Activated gamma-delta T cell (primary cell): ENCODE results near the gene FBXL3.
A peak's percentile ranks its signal among the peaks of the same experiment; 100 is the strongest.
"Not testable (repeated sequence)": the region's sequence is repeated elsewhere in the genome, so short reads cannot be mapped to it uniquely, and the experiment has no call there.

ENCODE experiments used
- DNase-seq: peaks from one replicate; lab custom pipeline; 2025; lab: John Stamatoyannopoulos, UW

Gene FBXL3

GRCh38 chr13:77026255-77026860 is 601 bp downstream of the FBXL3 start:
- peak; percentile 56 for DNase-seq

DNA sequence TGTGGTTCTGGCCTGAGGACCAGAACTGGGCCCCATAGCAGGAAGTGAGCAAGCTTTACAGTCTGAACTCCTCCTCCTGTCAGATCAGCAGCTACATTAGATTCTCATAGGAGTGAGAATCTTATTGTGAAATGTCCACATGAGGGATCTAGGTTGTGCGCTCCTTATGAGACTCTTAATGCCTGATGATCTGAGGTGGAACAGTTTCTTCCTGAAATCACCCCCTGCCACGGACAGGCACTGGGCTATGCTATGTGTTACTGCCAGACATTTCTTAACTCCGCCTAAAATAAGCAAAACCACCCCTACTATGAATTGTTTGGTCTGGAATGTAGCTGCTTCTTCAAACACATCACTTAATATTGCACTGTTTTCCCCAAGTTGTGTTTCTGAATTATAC is 4.6 kb downstream of the FBXL3 start:
- DNase-seq = no peak

GRCh38 chr13:77019756-77020155 is 7.2 kb downstream of the FBXL3 start:
- DNase-seq = no peak

DNA sequence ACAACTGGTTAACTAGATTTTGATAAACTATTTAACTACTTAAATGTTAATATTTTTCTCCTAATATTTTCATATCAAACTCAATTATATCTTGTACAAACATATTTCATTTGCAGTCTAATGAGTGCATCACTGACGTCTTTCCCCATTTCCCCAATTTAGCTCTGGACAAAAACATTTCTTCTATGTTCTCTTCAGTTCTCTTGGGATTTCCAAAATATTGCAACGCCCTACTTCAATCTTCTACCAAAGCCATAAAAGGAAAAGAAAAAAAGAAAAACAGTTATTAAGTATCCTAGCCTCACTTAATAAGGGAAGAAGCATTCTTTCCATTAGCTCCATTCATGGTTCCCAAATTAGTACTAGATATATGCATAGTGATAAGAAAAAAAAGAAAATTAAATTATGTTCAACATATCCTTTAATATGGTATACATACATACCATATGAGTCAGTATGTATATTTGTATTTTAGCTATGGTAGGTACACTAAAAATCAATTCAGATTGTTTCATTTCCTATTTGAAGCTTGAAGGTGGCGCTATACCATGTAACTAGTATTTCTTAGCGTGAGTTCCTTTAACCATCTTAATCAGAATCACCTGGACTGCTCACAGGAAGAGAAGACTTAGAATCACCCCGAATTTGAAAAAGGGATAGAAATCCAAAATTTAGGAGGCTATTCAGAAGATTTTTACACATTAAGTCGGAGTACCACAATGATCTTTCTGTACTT is 9.9 kb downstream of the FBXL3 start:
- DNase-seq = no peak

DNA sequence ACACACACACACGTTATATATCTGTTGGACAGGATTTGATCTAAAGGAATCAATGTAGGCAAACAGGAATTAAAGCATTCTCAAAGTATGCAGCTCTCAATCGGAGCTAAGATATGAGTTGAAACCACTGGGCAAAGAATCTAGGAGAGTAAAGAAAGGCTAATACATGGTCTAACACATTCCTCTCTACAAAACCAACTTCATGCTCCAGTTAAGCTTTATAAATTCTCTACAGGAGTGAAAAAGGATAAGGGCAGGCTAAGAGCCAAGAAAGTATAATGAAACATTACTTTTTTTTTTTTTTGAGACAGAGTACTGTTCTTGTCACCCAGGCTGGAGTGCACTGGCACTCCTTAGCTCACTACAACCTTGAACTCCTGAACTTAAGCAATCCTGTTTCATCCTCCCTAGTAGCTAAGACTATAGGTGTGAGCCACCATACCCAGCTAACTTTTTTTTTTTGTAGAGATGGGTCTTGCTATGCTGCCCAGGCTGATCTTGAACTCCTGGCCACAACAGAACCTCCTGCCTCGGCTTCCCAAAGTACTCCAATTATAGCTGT is 10.6 kb downstream of the FBXL3 start:
- DNase-seq = no peak

DNA sequence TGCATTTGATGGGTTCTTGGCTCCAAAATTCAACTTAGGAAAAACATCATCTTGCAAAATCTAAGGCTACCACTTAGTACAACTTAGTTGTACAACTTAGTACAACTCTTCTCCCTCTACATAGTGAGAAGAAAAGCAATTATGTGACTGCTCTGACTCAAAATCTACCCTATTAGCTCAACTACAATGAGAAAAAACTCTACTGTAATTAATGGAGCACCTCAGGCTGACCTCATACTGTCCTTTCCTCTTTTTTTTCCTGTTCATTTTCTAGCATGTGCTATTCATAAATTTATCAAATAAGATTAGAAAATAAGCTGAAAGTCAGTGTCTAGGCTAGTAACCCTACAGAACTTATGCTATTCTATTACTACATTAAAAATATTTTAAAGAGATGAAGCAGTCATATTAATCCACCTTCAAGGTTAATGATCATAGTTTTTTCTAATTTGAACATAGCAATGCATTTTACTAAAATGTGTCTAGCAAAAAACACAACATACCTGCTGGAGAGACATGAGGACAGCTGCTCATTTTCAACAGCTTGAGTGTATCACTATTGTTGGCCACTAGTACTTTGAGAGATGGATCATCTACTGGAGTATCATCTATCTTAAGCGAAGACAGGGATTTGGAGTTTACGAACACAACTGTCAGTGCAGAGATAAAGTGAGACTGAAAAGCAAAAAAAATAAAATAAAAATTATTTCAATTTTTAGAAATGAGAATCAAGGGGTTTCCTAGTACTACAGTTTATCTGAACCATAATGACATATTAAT is 11.9 kb downstream of the FBXL3 start:
- DNase-seq = no peak

DNA sequence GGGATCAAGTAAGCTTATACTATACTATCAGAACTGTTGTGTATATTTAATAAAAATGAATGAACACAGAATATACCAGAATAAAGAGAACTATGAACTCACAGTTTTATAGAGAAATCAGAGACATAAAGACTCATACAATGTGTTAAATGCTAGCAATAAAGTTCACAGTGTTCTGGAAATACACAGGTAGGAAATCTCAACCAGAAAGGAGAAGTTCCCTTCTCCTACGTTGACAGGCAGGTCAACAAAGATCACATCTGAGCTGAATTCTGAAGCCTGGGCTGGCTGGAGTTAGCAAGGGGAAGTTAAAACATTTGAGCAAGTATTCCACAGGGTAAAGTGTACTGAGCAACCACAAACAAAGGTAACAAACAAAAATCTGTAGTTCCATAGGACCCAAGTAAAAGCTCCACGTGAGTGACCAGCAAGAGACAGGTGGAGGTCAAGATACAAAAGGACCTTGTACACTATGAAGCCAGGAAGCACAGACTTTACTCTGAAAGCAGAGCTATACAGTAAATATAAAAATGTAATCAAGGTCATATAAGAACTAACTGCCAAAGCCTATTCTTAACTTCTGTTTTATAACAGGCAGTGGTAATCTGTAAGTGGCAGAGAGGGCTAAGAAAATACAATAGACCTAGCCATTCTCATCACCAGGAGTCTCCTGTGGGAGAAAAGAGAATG is 13.0 kb downstream of the FBXL3 start:
- DNase-seq = no peak

DNA sequence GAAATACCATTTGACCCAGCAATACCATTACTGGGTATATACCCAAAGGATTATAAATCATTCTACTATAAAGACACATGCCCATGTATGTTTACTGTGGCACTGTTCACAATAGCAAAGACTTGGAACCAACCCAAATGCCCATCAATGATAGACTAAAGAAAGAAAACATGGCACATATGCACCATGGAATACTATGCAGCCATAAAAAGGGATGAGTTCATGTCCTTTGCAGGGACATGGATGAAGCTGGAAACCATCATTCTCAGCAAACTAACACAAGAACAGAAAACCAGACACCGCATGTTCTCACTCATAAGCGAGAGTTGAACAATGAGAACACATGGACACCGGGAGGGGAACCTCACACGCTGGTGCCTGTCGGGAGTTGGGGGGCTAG is 17.2 kb downstream of the FBXL3 start:
- not testable (repeated sequence) for DNase-seq

DNA sequence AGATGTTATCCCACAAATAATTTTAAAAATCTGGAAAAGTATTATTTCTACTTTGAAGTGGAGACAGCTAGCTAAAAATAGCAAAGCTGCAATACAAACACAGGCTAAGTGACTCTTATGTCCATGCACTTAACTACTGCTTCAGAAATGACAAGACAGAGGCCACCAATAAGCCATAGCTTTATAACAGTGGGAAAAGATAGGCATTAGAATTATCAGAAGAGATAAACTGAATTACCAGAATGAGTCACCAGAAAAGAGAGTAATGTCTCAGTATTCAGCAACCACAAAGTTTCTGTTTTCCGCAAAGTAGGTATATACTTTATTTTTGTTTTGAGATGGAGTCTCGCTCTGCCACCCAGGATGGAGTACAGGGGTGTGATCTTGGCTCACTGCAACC is 17.9 kb downstream of the FBXL3 start:
- DNase-seq = no peak

DNA sequence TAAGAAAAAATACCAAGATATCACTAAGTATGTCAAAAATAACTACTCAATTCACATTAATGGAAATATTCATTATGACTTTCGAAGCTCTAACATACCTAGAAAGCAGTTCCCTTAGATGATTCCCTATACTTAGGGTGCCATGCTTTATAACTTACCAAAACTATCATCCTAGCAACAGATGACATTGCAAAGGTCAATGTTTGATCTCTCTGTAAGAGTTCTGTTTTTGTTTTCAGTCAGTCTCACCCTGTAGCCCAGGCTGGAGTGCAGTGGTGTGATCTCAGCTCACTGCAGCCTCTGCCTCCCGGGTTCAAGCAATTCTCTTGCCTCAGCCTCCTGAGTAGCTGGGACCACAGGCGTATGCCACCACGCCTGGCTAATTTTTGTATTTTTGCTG is 18.6 kb downstream of the FBXL3 start:
- DNase-seq = not testable (repeated sequence)

DNA sequence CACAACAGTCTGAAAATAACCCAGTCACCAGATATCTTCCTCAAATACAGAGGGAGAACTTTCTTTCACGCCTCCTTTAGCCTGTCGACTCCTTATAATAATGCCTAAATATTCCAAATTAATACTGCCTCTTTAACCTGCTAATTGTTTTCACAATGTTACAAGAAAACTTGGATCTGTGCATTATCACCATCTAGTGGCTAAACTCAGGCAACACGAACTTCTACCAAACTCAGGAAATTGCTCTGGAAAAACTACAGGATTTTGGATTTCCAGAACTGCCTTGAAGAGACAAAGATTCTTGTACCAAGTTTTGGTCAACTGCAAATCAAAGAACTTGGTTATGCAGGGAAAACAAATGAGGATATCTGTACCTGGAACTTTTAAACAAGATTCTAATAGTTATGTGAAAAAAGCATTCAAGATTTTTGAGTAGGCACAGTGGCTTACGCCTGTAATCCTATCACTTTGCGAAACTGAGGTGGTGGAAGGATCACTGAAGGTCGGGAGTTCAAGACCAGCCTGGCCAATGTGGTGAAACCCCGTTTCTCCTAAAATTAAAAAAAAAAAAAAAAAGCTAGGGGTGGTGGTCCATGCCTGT is 24.3 kb downstream of the FBXL3 start:
- DNase-seq = no peak

DNA sequence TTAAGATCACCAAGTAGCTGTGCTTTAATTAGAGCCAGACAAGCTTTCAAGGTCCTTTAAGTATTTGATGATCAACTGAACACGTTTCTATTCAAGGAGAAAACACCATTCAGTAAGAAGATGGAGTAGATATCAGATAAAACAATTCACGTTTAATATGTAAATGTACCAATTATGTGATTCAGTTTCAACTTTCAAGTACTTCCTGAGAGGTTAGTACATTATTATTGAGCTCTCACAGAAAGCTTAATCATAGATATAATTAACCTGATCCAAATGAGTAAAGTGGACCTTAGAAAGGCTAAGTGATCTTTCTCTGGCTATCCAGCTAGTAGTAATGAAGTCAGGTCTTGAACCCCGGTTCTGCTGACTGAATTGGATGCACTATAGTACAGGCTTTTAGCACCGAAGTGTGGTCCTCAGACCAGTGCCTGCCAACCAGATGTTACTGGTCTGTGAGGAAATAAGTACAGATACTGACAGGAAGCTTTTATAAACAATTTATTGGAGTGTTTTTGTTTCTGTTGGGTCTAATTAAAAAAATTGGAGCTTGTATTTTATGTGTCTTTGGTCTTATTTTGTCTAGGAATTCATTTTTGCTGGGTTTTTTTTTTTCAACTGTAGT is 24.9 kb downstream of the FBXL3 start:
- DNase-seq = no peak

DNA sequence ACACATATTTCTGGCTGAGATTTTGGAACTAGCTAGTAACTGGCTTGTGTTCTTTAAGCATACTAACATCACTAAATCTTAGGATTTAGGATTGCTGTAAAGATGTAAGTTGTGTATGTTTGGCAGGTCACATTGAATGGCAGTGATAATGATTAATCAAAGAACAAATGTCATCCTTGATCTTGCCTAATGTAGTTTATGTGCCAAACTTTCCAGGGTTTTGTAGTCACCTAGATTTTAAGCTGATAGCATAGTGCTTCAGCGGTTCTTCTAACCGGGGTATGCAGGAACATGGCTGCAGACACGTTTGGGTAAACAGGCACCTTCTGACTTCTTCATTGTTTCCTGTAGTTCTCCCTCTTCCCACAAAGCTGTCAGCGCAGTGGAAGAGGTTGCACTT is 25.4 kb downstream of the FBXL3 start:
- no peak for DNase-seq

DNA sequence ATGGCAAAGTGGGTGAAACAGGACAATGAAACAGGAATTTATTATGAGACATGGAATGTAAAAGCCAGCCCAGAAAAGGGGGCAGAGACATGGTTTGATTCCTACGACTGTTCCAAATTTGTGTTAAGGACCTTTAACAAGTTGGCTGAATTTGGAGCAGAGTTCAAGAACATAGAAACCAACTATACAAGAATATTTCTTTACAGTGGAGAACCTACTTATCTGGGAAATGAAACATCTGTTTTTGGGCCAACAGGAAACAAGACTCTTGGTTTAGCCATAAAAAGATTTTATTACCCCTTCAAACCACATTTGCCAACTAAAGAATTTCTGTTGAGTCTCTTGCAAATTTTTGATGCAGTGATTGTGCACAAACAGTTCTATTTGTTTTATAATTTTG is 26.5 kb downstream of the FBXL3 start:
- no peak for DNase-seq

GRCh38 chr13:76994281-76994680 is 32.7 kb downstream of the FBXL3 start:
- no peak for DNase-seq

DNA sequence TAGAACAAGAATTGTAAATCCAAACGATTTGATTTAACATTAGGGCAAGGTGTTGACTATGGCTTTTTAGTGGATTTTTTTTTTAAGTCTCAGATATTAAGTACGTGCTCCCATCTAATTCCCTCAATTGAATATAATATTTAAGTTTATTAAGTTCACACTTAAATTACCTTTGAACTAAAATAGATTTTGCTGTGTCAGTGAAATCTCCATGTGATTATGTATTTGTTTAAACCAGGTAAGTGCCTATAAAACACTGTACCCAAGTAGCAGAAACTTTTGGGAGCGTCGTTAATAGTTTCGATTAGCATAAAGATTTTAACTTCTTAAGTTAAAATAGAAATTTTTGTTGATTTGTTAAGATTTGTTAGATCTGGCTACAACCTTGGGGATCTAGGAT is 33.5 kb downstream of the FBXL3 start:
- DNase-seq = no peak

- no peak for DNase-seq
Measured at GRCh38 chr13:76993021-76993420, 33.9 kb downstream of the FBXL3 start.

- no peak for DNase-seq
Measured at GRCh38 chr13:76992548-76993001, 34.4 kb downstream of the FBXL3 start.

DNA sequence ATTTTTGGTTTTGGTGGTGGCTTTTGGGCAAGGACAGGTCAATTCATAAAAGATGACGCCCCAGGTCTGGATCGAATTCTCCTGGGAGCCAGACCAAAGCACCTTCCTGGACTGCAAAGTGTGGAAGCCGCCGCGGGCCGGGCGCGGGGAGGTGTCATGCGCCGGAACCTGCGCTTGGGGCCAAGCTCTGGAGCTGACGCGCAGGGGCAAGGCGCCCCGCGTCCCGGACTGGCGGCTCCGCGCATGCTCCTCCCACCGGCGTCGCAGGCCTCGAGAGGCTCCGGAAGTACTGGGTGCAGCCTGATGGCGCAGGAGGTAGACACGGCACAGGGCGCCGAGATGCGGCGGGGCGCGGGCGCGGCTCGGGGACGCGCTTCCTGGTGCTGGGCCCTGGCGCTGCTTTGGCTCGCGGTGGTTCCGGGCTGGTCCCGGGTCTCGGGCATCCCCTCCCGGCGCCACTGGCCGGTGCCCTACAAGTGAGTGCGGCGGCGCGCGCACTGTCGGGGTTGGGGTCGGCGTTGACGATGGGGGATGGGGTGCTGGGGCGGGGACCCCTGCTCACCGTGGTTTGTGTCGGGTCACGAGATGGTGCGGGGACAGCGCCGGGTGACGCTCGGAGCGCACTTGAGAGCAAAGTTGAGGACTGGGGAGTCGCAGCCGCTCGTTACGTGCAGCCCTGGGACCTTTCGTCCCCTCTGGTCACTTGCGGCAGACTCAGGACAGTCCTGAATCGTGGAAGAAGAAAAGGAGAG is 35.0 kb downstream of the FBXL3 start, which contains the start of gene CLN5:
CLN5 (plus strand) TSS at position 286 of the 752 bp plus-strand sequence; CDS start at position 304, 18 bp downstream.
- peak; percentile 95 for DNase-seq

DNA sequence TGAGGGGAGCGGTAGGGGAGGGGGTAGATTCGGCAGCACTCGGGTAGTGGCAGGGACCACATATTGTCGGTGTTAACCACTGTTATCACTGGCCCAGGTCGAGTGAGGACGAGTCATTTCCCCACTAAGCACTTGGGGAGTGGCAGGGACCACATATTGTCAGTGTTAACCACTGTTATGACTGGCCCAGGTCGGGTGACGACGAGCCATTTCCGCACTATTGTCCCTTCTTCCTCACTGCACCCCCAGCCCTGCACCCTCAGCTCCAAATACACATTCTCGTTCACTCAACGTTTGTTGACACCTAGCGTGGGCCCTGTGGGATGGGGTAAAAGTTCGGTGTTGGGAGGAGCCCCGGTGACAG is 35.5 kb downstream of the FBXL3 start:
- DNase-seq = peak; percentile 35
